ENCODE measurements around the gene AP4E1. TPM values are rescaled to one million over a fixed set of nuclear protein-coding genes. Genes with fewer than 3 reads are reported as not detected.

Gene AP4E1
- total and polyA plus RNA-seq, 2 of the 8 experiments (the other 6 are each of a cell fraction or from before 2014, with no cell fraction given) = 1.4 to 10.9 TPM

DNA sequence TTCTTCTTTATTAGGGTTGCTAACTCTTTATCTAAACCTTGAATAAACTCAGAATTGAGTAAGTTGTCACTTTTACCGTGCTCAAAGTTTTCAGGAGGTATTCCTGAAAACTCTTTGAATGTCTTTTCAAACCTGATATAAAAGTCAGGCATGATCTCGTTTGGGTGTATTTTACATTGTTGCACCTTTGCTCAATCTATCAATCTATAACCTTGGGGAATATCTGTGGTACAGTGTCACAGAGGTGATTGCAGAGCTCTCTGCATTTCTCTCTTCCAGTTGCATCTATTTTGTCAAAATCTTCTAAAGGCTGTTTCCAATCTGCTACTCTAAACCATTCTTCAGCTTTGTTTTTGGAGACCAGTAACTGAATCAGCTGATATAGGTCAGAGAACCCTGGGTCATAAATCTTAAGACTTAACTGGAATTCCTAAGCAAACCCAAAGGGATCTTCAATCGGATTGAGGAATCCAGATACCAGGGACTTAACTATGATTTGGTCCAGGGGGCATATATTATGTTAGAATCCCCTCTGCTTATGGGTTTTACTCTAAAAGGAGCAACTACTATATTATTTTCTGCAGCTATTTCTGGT, 35.6 kb upstream of the AP4E1 start:
- Histone ChIP-seq H3K14ac (ENCODE audit: insufficient read length) (no peak overlapping the region), H3K9ac (replicated peaks in 1 of 4; ENCODE audit: extremely low read depth in 1 of 4, low read depth in 3 of 4, low read length in 3 of 4) (no peak overlapping the region), H4K8ac (ENCODE audit: extremely low read depth, insufficient read depth, low read length) (no peak overlapping the region), H2BK12ac (ENCODE audit: low read depth, low read length) (no peak overlapping the region), H3K4ac (replicated peaks; ENCODE audit: insufficient read length, low read depth, low read length) (no peak overlapping the region), H2BK15ac (ENCODE audit: low read length) (no peak overlapping the region), H3K79me1 (ENCODE audit: low read depth, low read length) (no peaks in the 10 kb centered on the region), H3K79me2 (ENCODE audit: control insufficient read depth in 1 of 2, insufficient read depth in 2 of 2, low read length in 2 of 2) (no peaks in the 10 kb centered on the region), H3K18ac (ENCODE audit: extremely low read depth, low read length) (no peak overlapping the region), H3K36me3 (ENCODE audit: control insufficient read depth in 2 of 4, insufficient read depth in 4 of 4, low read length in 3 of 4) (no peaks in the 10 kb centered on the region), H3K27me3 (replicated peaks in 1 of 4; ENCODE audit: control insufficient read depth in 3 of 4, extremely low read depth in 1 of 4, insufficient read depth in 3 of 4, low read length in 3 of 4) (no peaks in the 10 kb centered on the region), H3K4me3 (ENCODE audit: extremely low read depth in 1 of 4, insufficient read depth in 2 of 4, low read depth in 3 of 4, low read length in 4 of 4) (no peak overlapping the region), H4K20me1 (replicated peaks in 1 of 2; ENCODE audit: control insufficient read depth in 1 of 2, insufficient read depth in 2 of 2, low read length in 2 of 2) (no peaks in the 10 kb centered on the region), H3K27ac (ENCODE audit: low read depth, low read length) (no peak overlapping the region), H3K4me2 (ENCODE audit: insufficient read depth in 1 of 2, low read depth in 2 of 2, low read length in 2 of 2) (no peak overlapping the region), H2BK5ac (ENCODE audit: low read depth, low read length) (no peak overlapping the region), H4K5ac (ENCODE audit: insufficient read length, low read depth, low read length) (no peak overlapping the region), H3K4me1 (replicated peaks in 1 of 4; ENCODE audit: control insufficient read depth in 3 of 4, insufficient read depth in 4 of 4, low read length in 3 of 4) (peaks cover 0 to 3% (median 0%) of the 10 kb centered on the region in 4 experiments; a peak in 1 of 7 replicates), H2BK120ac (replicated peaks; ENCODE audit: low read depth, low read length) (no peak overlapping the region), H2AFZ (ENCODE audit: low read length) (no peak overlapping the region), H3K23me2 (ENCODE audit: low read depth, low read length) (no peaks in the 10 kb centered on the region; the same call in 1 of the 2 replicates), H3K23ac (ENCODE audit: insufficient read length) (no peak overlapping the region), H3K56ac (replicated peaks; ENCODE audit: insufficient read length, low read depth, low read length) (no peak overlapping the region), H4K91ac (replicated peaks; ENCODE audit: insufficient read length, low read length) (no peak overlapping the region), H2BK20ac (ENCODE audit: low read length) (no peak overlapping the region), H2AK5ac (ENCODE audit: low read depth, low read length) (no peak overlapping the region), H3K9me3 (ENCODE audit: insufficient read depth in 2 of 2, low read depth in 1 of 2, low read length in 1 of 2) (no peaks in the 10 kb centered on the region)
- no peak for FAIRE-seq
- ChIA-PET POLR2A (ENCODE audit: partially characterized antibody) (interaction anchor here (1.0 kb wide), 1 partner anchor 188 kb away, joined by 3 read pairs; no protein-coding TSS in a partner anchor), CTCF (ENCODE audit: partially characterized antibody) (interaction anchor here (0.7 to 1.9 kb wide), 3 partner anchors 9 to 198 kb away, joined by 3 to 4 read pairs (median 4); no protein-coding TSS in a partner anchor)
- 89% methylated on average over 3 of the region's 3 CpGs; no CpG with 5 or more reads in 1 of the 2 experiments for WGBS, 2 experiments (ENCODE audit: extremely low coverage in 1 of 2, insufficient coverage in 1 of 2, insufficient read length in 1 of 2, insufficient replicate concordance in 2 of 2, low coverage in 1 of 2, low lambda C conversion rate in 2 of 2, missing lambda C conversion rate in 1 of 2)
- no peak for DNase-seq (ENCODE audit: low read depth in 1 of 2, low spot score in 2 of 2)
- no peak for TF ChIP-seq ZNF274 (IDR thresholded peaks at IDR 0.05; ENCODE audit: borderline replicate concordance, extremely low read depth, low read length)
- no peak for TF ChIP-seq CBX8 (IDR thresholded peaks at IDR 0.05; ENCODE audit: borderline replicate concordance, low read depth, low read length)
- TF ChIP-seq FOSL1 (IDR thresholded peaks at IDR 0.05; ENCODE audit: insufficient read depth, low read depth, low read length) = no peak
- no peak for TF ChIP-seq SP2 (IDR thresholded peaks at IDR 0.05; ENCODE audit: low read length)
- TF ChIP-seq CHD1 (IDR thresholded peaks at IDR 0.05; ENCODE audit: low read depth, low read length) = no peak
- TF ChIP-seq, protein P1, sequence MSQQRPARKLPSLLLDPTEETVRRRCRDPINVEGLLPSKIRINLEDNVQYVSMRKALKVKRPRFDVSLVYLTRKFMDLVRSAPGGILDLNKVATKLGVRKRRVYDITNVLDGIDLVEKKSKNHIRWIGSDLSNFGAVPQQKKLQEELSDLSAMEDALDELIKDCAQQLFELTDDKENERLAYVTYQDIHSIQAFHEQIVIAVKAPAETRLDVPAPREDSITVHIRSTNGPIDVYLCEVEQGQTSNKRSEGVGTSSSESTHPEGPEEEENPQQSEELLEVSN (IDR thresholded peaks at IDR 0.05) = no peak
- no peak for TF ChIP-seq EGR1 (IDR thresholded peaks at IDR 0.05; ENCODE audit: borderline replicate concordance, low read depth, low read length)
- no peak for TF ChIP-seq BACH1 (IDR thresholded peaks at IDR 0.05; ENCODE audit: low read length)
- no peak for TF ChIP-seq CBX5 (IDR thresholded peaks at IDR 0.05; ENCODE audit: low read depth, low read length)
- TF ChIP-seq, protein P2, sequence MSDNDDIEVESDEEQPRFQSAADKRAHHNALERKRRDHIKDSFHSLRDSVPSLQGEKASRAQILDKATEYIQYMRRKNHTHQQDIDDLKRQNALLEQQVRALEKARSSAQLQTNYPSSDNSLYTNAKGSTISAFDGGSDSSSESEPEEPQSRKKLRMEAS (IDR thresholded peaks at IDR 0.05) = no peak
- TF ChIP-seq RAD21 (IDR thresholded peaks at IDR 0.05 in 1 of 2, conservative IDR thresholded peaks at IDR 0.05 in 1 of 2; ENCODE audit: low read depth in 2 of 2, low read length in 2 of 2) = no peak
- no peak for TF ChIP-seq RBBP5 (IDR thresholded peaks at IDR 0.05; ENCODE audit: borderline replicate concordance, low read depth, low read length)
